BE2C (cell line): ENCODE measurements around the gene PCSK6. TPM values are rescaled to one million over a fixed set of nuclear protein-coding genes. Genes with fewer than 3 reads are reported as not detected.

Experiments used
- DNase-seq: peaks from one replicate; pipeline ENCODE4 v3.0.0-alpha.2; 2020
- H3K27me3 ChIP-seq: fragments of 250-450 bp; sonication (Bioruptor Pico); 2 replicates; pipeline ENCODE4 v1.5.1; 2020; ENCODE audit warnings: mild to moderate bottlenecking
- H3K36me3 ChIP-seq: fragments of 250-450 bp; sonication (Bioruptor Pico); 2 replicates; pipeline ENCODE4 v1.5.1; 2020; ENCODE audit warnings: mild to moderate bottlenecking
- H3K4me1 ChIP-seq: fragments of 250-450 bp; sonication (Bioruptor Pico); 2 replicates; pipeline ENCODE4 v1.5.1; 2020
- H3K4me3 ChIP-seq: 2 replicates; pipeline ENCODE4 v1.5.1; 2011; ENCODE audit warnings: low read depth, low read length
- H3K9me3 ChIP-seq: fragments of 250-450 bp; sonication (Bioruptor Pico); 2 replicates; pipeline ENCODE4 v1.5.1; 2020
- CTCF ChIP-seq: IDR thresholded peaks from 2 replicates; pipeline ENCODE4 v1.5.1; 2012; ENCODE audit warnings: mild to moderate bottlenecking, low read depth, low read length
- polyA plus RNA-seq: library from polyadenylated mRNA; unstranded; fragments of >200 nt; gene quantifications from one replicate; pipeline ENCODE4 v1.2.1, GENCODE V29; 2012; ENCODE audit warnings: low read depth, missing spikeins; ENCODE audit not compliant: insufficient read length, insufficient read depth

Gene PCSK6
- 39.9 TPM for polyA plus RNA-seq

GRCh38 chr15:101489599-101490407 lies at the start of gene PCSK6:
PCSK6 (minus strand) TSS chr15:101489707; CDS start chr15:101489670, 37 bp downstream.
- H3K27me3 ChIP-seq = peaks cover 9% of the 10 kb centered on the region
- TF ChIP-seq CTCF = no peak
- H3K9me3 ChIP-seq = no peaks in the 10 kb centered on the region
- H3K4me1 ChIP-seq = no peaks in the 10 kb centered on the region
- peak within 1 kb of the TSS; percentile 47 for H3K4me3 ChIP-seq
- H3K36me3 ChIP-seq = no peaks in the 10 kb centered on the region
- DNase-seq = peak; percentile 58

GRCh38 chr15:101538996-101539395 lies 49.5 kb upstream of the PCSK6 start:
- no peak for TF ChIP-seq CTCF
- Histone ChIP-seq H3K9me3 (no peaks in the 10 kb centered on the region), H3K27me3 (no peaks in the 10 kb centered on the region), H3K36me3 (no peaks in the 10 kb centered on the region), H3K4me3 (no peak overlapping the region), H3K4me1 (no peaks in the 10 kb centered on the region)
- DNase-seq = no peak

GRCh38 chr15:101538177-101538576 lies 48.7 kb upstream of the PCSK6 start:
- H3K4me1 ChIP-seq = no peaks in the 10 kb centered on the region
- H3K27me3 ChIP-seq = no peaks in the 10 kb centered on the region
- DNase-seq = no peak
- no peak overlapping the region for H3K4me3 ChIP-seq
- H3K36me3 ChIP-seq = no peaks in the 10 kb centered on the region
- no peak for TF ChIP-seq CTCF
- H3K9me3 ChIP-seq = no peaks in the 10 kb centered on the region

GRCh38 chr15:101537483-101538080 lies 48.1 kb upstream of the PCSK6 start:
- Histone ChIP-seq H3K9me3 (no peaks in the 10 kb centered on the region), H3K27me3 (no peaks in the 10 kb centered on the region), H3K4me1 (no peaks in the 10 kb centered on the region), H3K4me3 (no peak overlapping the region), H3K36me3 (no peaks in the 10 kb centered on the region)
- TF ChIP-seq CTCF = no peak
- DNase-seq = no peak

GRCh38 chr15:101536875-101537405 lies 47.4 kb upstream of the PCSK6 start:
- no peaks in the 10 kb centered on the region for H3K36me3 ChIP-seq
- no peak for DNase-seq
- TF ChIP-seq CTCF = no peak
- H3K4me3 ChIP-seq = no peak overlapping the region
- H3K27me3 ChIP-seq = no peaks in the 10 kb centered on the region
- H3K4me1 ChIP-seq = no peaks in the 10 kb centered on the region
- H3K9me3 ChIP-seq = no peaks in the 10 kb centered on the region
